Measurements from ENCODE around the gene GCN1. TPM values are rescaled to one million over a fixed set of nuclear protein-coding genes. Genes with fewer than 3 reads are reported as not detected.
A peak's percentile ranks its signal among the peaks of the same experiment; 100 is the strongest.

GCN1 gene
- total RNA-seq, 1 donor from 2014 or later, result 92.3 TPM

GRCh38 chr12:120085920-120086645 lies 108.4 kb downstream of the GCN1 start:
- Mint-ChIP-seq H3K9me3 (ENCODE audit: low read depth) (no peaks in the 10 kb centered on the region), H3K4me3 (ENCODE audit: unreplicated experiment) (peak overlapping the region; percentile 75), H3K27me3 (ENCODE audit: low read depth) (no peaks in the 10 kb centered on the region), H3K27ac (ENCODE audit: unreplicated experiment) (peak overlapping the region; percentile 95), H3K4me1 (ENCODE audit: low read depth) (peaks cover 21% of the 10 kb centered on the region), H3K36me3 (ENCODE audit: low read depth) (peaks cover 3% of the 10 kb centered on the region)
- peak; percentile 4 for DNase-seq (ENCODE audit: low spot score)
- no peak for TF ChIP-seq CTCF (IDR thresholded peaks at IDR 0.05)

- H3K9me3 Mint-ChIP-seq (ENCODE audit: low read depth), result no peaks in the 10 kb centered on the region
- H3K4me1 Mint-ChIP-seq (ENCODE audit: low read depth), result peaks cover 11% of the 10 kb centered on the region
- DNase-seq (ENCODE audit: low spot score), result no peak
- H3K27ac Mint-ChIP-seq (ENCODE audit: unreplicated experiment), result no peak overlapping the region
- no peak overlapping the region for H3K4me3 Mint-ChIP-seq (ENCODE audit: unreplicated experiment)
- H3K27me3 Mint-ChIP-seq (ENCODE audit: low read depth), result no peaks in the 10 kb centered on the region
- no peak for TF ChIP-seq CTCF (IDR thresholded peaks at IDR 0.05)
- peaks cover 1% of the 10 kb centered on the region for H3K36me3 Mint-ChIP-seq (ENCODE audit: low read depth)
Observed at GRCh38 chr12:120081641-120082040, 112.9 kb downstream of the GCN1 start.

- Mint-ChIP-seq H3K9me3 (ENCODE audit: low read depth) (no peaks in the 10 kb centered on the region), H3K27ac (ENCODE audit: unreplicated experiment) (no peak overlapping the region), H3K4me3 (ENCODE audit: unreplicated experiment) (no peak overlapping the region), H3K36me3 (ENCODE audit: low read depth) (no peaks in the 10 kb centered on the region), H3K4me1 (ENCODE audit: low read depth) (no peaks in the 10 kb centered on the region), H3K27me3 (ENCODE audit: low read depth) (peaks cover 2% of the 10 kb centered on the region)
- TF ChIP-seq CTCF (IDR thresholded peaks at IDR 0.05), result no peak
- no peak for DNase-seq (ENCODE audit: low spot score)
Observed at GRCh38 chr12:120079411-120080400, 114.8 kb downstream of the GCN1 start.

- Mint-ChIP-seq H3K27ac (ENCODE audit: unreplicated experiment) (no peak overlapping the region), H3K9me3 (ENCODE audit: low read depth) (no peaks in the 10 kb centered on the region), H3K4me3 (ENCODE audit: unreplicated experiment) (no peak overlapping the region), H3K27me3 (ENCODE audit: low read depth) (peaks cover 3% of the 10 kb centered on the region), H3K4me1 (ENCODE audit: low read depth) (no peaks in the 10 kb centered on the region), H3K36me3 (ENCODE audit: low read depth) (no peaks in the 10 kb centered on the region)
- no peak for TF ChIP-seq CTCF (IDR thresholded peaks at IDR 0.05)
- no peak for DNase-seq (ENCODE audit: low spot score)
Observed at GRCh38 chr12:120078868-120079267, 115.6 kb downstream of the GCN1 start.

- no peaks in the 10 kb centered on the region for H3K4me1 Mint-ChIP-seq (ENCODE audit: low read depth)
- peaks cover 3% of the 10 kb centered on the region for H3K27me3 Mint-ChIP-seq (ENCODE audit: low read depth)
- no peak for TF ChIP-seq CTCF (IDR thresholded peaks at IDR 0.05)
- H3K36me3 Mint-ChIP-seq (ENCODE audit: low read depth), result no peaks in the 10 kb centered on the region
- H3K27ac Mint-ChIP-seq (ENCODE audit: unreplicated experiment), result no peak overlapping the region
- no peaks in the 10 kb centered on the region for H3K9me3 Mint-ChIP-seq (ENCODE audit: low read depth)
- no peak overlapping the region for H3K4me3 Mint-ChIP-seq (ENCODE audit: unreplicated experiment)
- DNase-seq (ENCODE audit: low spot score), result no peak
Observed at GRCh38 chr12:120077260-120077659, 117.3 kb downstream of the GCN1 start.
